Osteoblast (primary cell): ENCODE results near the gene C1orf167. TPM values are rescaled to one million over a fixed set of nuclear protein-coding genes. Genes with fewer than 3 reads are reported as not detected.

Source experiments
- DNase-seq: peaks from one replicate; pipeline ENCODE4 v3.0.0; 2011; ENCODE audit warnings: low spot score, mixed read lengths; ENCODE audit not compliant: insufficient read length; ENCODE audit errors: missing footprints
- H2AFZ ChIP-seq: 2 replicates; pipeline ENCODE4 v1.6.0; 2011; ENCODE audit warnings: mild to moderate bottlenecking, low read length
- H3K27ac ChIP-seq: 2 replicates; pipeline ENCODE4 v1.5.1; 2011; ENCODE audit warnings: mild to moderate bottlenecking, low read depth, low read length, moderate library complexity
- H3K27me3 ChIP-seq: 2 replicates; pipeline ENCODE4 v1.6.0; 2012; ENCODE audit warnings: mild to moderate bottlenecking, control low read depth, inconsistent platforms, low read length, moderate library complexity; ENCODE audit not compliant: insufficient read depth
- H3K36me3 ChIP-seq: 2 replicates; pipeline ENCODE4 v1.5.1; 2011; ENCODE audit warnings: mild to moderate bottlenecking, low read length, control low read depth, moderate library complexity; ENCODE audit not compliant: insufficient read depth
- H3K4me1 ChIP-seq: 2 replicates; pipeline ENCODE4 v1.5.1; 2011; ENCODE audit warnings: mild to moderate bottlenecking, low read length, control low read depth, moderate library complexity; ENCODE audit not compliant: insufficient read depth
- H3K4me2 ChIP-seq: 2 replicates; pipeline ENCODE4 v1.6.0; 2011; ENCODE audit warnings: mild to moderate bottlenecking, low read length; ENCODE audit not compliant: insufficient read depth
- H3K4me3 ChIP-seq: fragments of 200-600 bp; sonication (generic); 3 replicates; pipeline ENCODE4 v1.5.1; 2012; ENCODE audit warnings: mild to moderate bottlenecking, low read length, inconsistent platforms; ENCODE audit not compliant: insufficient read depth
- H3K79me2 ChIP-seq: 2 replicates; pipeline ENCODE4 v1.6.0; 2012; ENCODE audit warnings: mild to moderate bottlenecking, low read length, control low read depth, inconsistent platforms; ENCODE audit not compliant: insufficient read depth
- H3K9me3 ChIP-seq: 2 replicates; pipeline ENCODE4 v1.5.1; 2011; ENCODE audit warnings: low read depth, low read length, control low read depth
- H4K20me1 ChIP-seq: 2 replicates; pipeline ENCODE4 v1.6.0; 2012; ENCODE audit warnings: mild to moderate bottlenecking, low read length, control low read depth; ENCODE audit not compliant: insufficient read depth
- CTCF ChIP-seq: IDR thresholded peaks from 2 replicates; pipeline ENCODE4 v1.5.1; 2011; ENCODE audit warnings: mild to moderate bottlenecking, low read depth, low read length, moderate library complexity; ENCODE audit errors: extremely low read depth
- total RNA-seq: library from RNA; depleted of rRNA; stranded (reverse); fragments of >200 nt; gene quantifications from 2 replicates; pipeline ENCODE4 v1.2.3, GENCODE V29; 2012

The C1orf167 gene
- total RNA-seq, 1 donor: not detected

GRCh38 chr1:11740258-11741192 lies 21.5 kb upstream of the C1orf167 start:
- Histone ChIP-seq H3K27ac (no peak overlapping the region), H4K20me1 (peaks cover 33% of the 10 kb centered on the region), H3K4me1 (peaks cover 7% of the 10 kb centered on the region), H3K36me3 (no peaks in the 10 kb centered on the region), H2AFZ (no peak overlapping the region), H3K27me3 (no peaks in the 10 kb centered on the region), H3K9me3 (no peaks in the 10 kb centered on the region), H3K4me2 (no peak overlapping the region), H3K4me3 (no peak overlapping the region), H3K79me2 (peaks cover 17% of the 10 kb centered on the region)
- no peak for TF ChIP-seq CTCF
- DNase-seq: no peak

DNA sequence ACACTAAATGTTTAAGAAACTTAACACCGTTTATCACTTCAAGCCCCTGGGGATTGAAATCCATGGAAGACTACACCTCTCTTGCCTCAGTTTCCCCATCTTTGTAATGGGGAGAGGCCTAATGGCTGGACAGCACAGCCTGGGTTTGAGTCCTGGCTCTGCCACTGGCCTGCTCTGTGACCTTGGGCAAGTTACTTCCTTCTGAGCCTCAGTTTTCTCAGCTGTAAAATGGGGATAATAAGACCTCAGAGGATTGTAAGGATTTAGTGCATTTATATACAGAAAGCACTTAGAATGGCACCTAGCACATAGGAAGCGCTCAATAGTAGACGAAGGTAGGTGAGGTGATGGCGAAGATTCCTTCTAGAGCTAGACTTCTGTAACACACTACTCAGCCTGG lies 20.5 kb upstream of the C1orf167 start:
- no peak overlapping the region for H3K27ac ChIP-seq
- no peaks in the 10 kb centered on the region for H3K27me3 ChIP-seq
- no peak overlapping the region for H2AFZ ChIP-seq
- peaks cover 43% of the 10 kb centered on the region for H4K20me1 ChIP-seq
- DNase-seq: no peak
- peaks cover 17% of the 10 kb centered on the region for H3K79me2 ChIP-seq
- no peaks in the 10 kb centered on the region for H3K9me3 ChIP-seq
- TF ChIP-seq CTCF: no peak
- H3K4me3 ChIP-seq: no peak overlapping the region
- peaks cover 3% of the 10 kb centered on the region for H3K36me3 ChIP-seq
- peaks cover 7% of the 10 kb centered on the region for H3K4me1 ChIP-seq
- no peak overlapping the region for H3K4me2 ChIP-seq

DNA sequence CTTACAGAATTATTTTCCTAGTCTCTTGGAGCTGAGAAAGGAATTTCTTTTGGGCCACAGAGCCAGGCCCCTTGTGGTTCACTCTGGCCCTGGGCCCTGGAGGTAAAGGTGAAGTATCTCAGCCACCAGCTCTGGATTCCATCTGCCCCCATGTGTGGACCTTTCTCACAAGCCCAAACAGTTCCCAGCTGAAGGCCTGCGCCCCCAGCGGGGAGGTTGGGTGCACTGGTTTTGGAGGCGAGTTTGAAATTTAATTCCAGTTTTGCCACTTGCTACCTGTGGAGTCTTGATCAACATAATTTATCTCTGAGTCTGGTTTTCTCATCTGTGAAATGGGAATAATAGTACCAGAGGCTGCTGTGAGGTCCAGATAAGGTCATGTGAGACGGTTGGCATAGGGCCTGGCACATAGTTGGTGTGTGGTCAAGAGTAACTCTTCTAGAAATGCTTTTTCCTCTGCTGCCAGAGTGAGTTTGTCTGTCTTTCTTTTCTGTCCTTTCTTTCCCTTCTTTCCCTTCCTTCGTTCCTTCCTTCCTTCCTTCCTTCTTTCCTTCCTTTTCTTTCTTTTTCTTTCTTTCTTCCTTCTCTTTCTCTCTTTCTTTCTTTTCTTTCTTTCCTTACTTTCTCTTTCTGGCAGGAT lies 20.0 kb upstream of the C1orf167 start:
- Histone ChIP-seq H3K4me3 (no peak overlapping the region), H3K27me3 (no peaks in the 10 kb centered on the region), H3K36me3 (peaks cover 6% of the 10 kb centered on the region), H3K4me1 (peaks cover 4% of the 10 kb centered on the region), H4K20me1 (peaks cover 48% of the 10 kb centered on the region), H3K4me2 (no peak overlapping the region), H3K9me3 (no peaks in the 10 kb centered on the region), H2AFZ (no peak overlapping the region), H3K27ac (no peak overlapping the region), H3K79me2 (peaks cover 17% of the 10 kb centered on the region)
- peak; percentile 19 for DNase-seq
- no peak for TF ChIP-seq CTCF

- Histone ChIP-seq H4K20me1 (peaks cover 54% of the 10 kb centered on the region), H3K79me2 (peaks cover 6% of the 10 kb centered on the region), H3K4me1 (no peaks in the 10 kb centered on the region), H3K36me3 (peaks cover 13% of the 10 kb centered on the region), H3K9me3 (no peaks in the 10 kb centered on the region), H3K4me2 (no peak overlapping the region), H3K27ac (no peak overlapping the region), H3K4me3 (no peak overlapping the region), H2AFZ (no peak overlapping the region), H3K27me3 (no peaks in the 10 kb centered on the region)
- DNase-seq: peak; percentile 43
- no peak for TF ChIP-seq CTCF
Observed at GRCh38 chr1:11744287-11744686, 17.7 kb upstream of the C1orf167 start.
